Spleen (tissue), 11 donors: ENCODE measurements around the gene BSN. TPM values are rescaled to one million over a fixed set of nuclear protein-coding genes. Genes with fewer than 3 reads are reported as not detected.

ENCODE experiments used
- DNase-seq: peaks from one replicate; pipeline ENCODE4 v3.0.0-alpha.2; 2020
- H3K27ac ChIP-seq, 8 donors: fragments of 200-600 bp; sonication (generic) in 7 of 8; 1 replicate in 4 of 8; 2 replicates in 4 of 8; pipeline versions ENCODE4 v1.5.0 to v1.8.0; 2016 to 2021; ENCODE audit warnings: inconsistent platforms in 4 of 8, mild to moderate bottlenecking in 4 of 8, moderate library complexity in 1 of 8
- H3K27me3 ChIP-seq, 7 donors: fragments of 200-600 bp; sonication (generic) in 6 of 7; replicated peaks in 1 of 7; 1 replicate in 4 of 7; 2 replicates in 3 of 7; pipeline versions ENCODE4 v1.5.0 to v1.8.0; 2016 to 2021; ENCODE audit warnings: inconsistent platforms in 3 of 7, mild to moderate bottlenecking in 1 of 7
- H3K36me3 ChIP-seq, 6 donors: fragments of 200-600 bp; sonication (generic) in 5 of 6; 1 replicate in 4 of 6; 2 replicates in 2 of 6; pipeline versions ENCODE4 v1.5.0 to v1.8.0; 2016 to 2021; ENCODE audit warnings: inconsistent platforms in 2 of 6
- H3K4me1 ChIP-seq, 6 donors: fragments of 200-600 bp; sonication (generic) in 5 of 6; 1 replicate in 3 of 6; 2 replicates in 3 of 6; pipeline versions ENCODE4 v1.5.0 to v1.8.0; 2016 to 2021; ENCODE audit warnings: inconsistent platforms in 3 of 6
- H3K4me3 ChIP-seq, 8 donors: fragments of 200-600 bp; sonication (generic) in 7 of 8; 1 replicate in 4 of 8; 2 replicates in 4 of 8; pipeline versions ENCODE4 v1.5.0 to v1.8.0; 2016 to 2021; ENCODE audit warnings: inconsistent platforms in 4 of 8, mild to moderate bottlenecking in 4 of 8, moderate library complexity in 2 of 8
- H3K9me3 ChIP-seq, 8 donors: fragments of 200-600 bp; sonication (generic) in 7 of 8; 1 replicate in 4 of 8; 2 replicates in 4 of 8; pipeline versions ENCODE4 v1.5.0 to v1.8.0; 2016 to 2021; ENCODE audit warnings: inconsistent platforms in 4 of 8
- POLR2A ChIP-seq, 3 donors: fragments of 450-650 bp; IDR thresholded peaks; one replicate each; pipeline ENCODE4 v1.5.1; 2017; ENCODE audit warnings: antibody characterized with exemption in 3 of 3, mild to moderate bottlenecking in 1 of 3
- POLR2AphosphoS5 ChIP-seq, 3 donors: sonication (generic); formaldehyde crosslinking; IDR thresholded peaks; one replicate each; pipeline ENCODE4 v1.5.1; 2017; ENCODE audit warnings: antibody characterized with exemption in 3 of 3
- WGBS, 5 donors: extraction: QIAGEN DNeasy Blood & Tissue Kit in 3 of 5; methylation state at CpG; one replicate each; pipeline versions ENCODE4 v1.1.5 to v1.1.7; 2013 to 2018; 5-methylcytosine and 5-hydroxymethylcytosine counted together
- intact Hi-C: fragments of 100-400 bp; cut with DNase I; formaldehyde crosslinking; loops from one replicate; pipeline ENCODE4 v1.15.0; 2023; ENCODE audit warnings: low total_unique reads
- polyA plus RNA-seq, 3 donors: library from polyadenylated mRNA; stranded (reverse); fragments of 200-250 nt; gene quantifications; one replicate each; pipeline ENCODE4 v1.2.1, GENCODE V29; 2013
- total RNA-seq, 7 donors: library from RNA; depleted of rRNA in 3 of 7; stranded (reverse); fragments of >200 nt in 3 of 7; fragmentation: NEBNext Ultra II Directional in 4 of 7; extraction: Animal tissue kit (Norgen Biotek cat#: 25700) in 4 of 7; gene quantifications; one replicate each; pipeline versions ENCODE4 v1.1.0 to v1.2.1, GENCODE V29; 2016 to 2021
- TF ChIP-seq, protein P1 (sequence below), 11 experiments: fragments of 200-600 bp in 7 of 11; fragments of 450-650 bp in 4 of 11; sonication (generic) in 4 of 11; IDR thresholded peaks in 8 of 11; conservative IDR thresholded peaks in 3 of 11; 1 replicate in 7 of 11; 2 replicates in 4 of 11; pipeline versions ENCODE4 v1.4.0 to v1.8.0; 2016 to 2021; ENCODE audit warnings: antibody characterized with exemption in 11 of 11, inconsistent platforms in 4 of 11, mild to moderate bottlenecking in 1 of 11
- donor health status: healthy with polysubstance abuse.
- donor health status: DM: no; HTN: no; CAD: no; lungs with moderate emphysema.
- donor health status: DM: no; HTN: no; CAD: no.
- donor health status: Bipolar disorder and iron deficiency.
- donor health status: healthy.
- donor health status: DM: no; HTN: no; CAD: no.
- donor health status: DM: yes; HTN: yes; CAD: no.

Gene BSN
- total and polyA plus RNA-seq, 10 donors, result 0.02 to 1.1 (median 0.36) TPM

DNA sequence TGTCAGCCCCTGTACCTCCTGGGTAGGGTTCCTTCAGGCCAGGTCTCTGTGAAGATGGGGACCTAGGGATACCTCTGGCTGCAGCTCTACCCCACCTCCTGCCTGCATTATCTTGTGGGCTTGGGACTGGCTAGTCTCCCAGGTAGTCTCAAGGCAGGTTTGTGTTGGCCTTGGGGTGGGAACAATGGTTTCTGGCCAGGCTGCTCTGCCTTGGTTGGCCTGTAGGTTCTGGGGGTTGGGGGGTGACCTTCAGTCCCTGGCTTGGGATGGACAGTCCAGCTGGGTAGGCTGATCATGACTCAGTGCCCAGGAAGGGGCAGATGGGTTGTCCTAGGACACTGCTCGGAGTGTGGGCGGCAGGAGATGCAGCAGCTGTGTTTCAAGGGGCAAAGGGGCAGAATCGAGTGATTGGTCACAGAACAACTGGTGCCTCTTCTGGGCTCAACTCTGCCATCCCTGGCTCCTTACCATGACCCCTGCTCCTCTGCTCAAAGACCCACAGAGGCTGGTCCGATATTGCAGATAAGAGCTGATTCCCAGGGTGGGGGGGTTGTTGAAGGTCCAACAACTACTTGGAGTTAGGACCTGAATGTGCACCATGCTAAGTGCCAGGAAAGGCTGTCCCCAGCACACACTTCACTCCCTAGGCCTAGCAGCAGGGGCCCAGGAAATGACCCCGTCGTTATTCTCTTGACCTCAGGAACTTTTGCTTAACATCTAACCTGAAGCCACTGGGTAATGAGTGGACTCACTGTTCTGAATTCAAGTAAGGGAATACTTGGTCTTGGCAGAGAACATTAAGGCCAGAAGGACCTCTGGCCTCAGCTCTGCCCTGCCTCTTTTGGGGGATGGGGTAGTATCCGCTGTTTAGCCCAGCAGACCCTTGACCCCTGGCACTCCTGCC, 18.1 kb upstream of the BSN start:
- no peaks in the 10 kb centered on the region for H3K9me3 ChIP-seq
- intact Hi-C loops, result no loop called here
- peaks cover 0 to 40% (median 25%) of the 10 kb centered on the region in 6 donors for H3K36me3 ChIP-seq
- H3K4me3 ChIP-seq, result no peak overlapping the region
- H3K4me1 ChIP-seq, result peaks cover 3 to 24% (median 11%) of the 10 kb centered on the region in 6 donors
- peak in 1 of 3 donors; percentile 9 for TF ChIP-seq POLR2AphosphoS5 (IDR thresholded peaks at IDR 0.05)
- no peak for TF ChIP-seq POLR2A (IDR thresholded peaks at IDR 0.05)
- TF ChIP-seq, protein P1, sequence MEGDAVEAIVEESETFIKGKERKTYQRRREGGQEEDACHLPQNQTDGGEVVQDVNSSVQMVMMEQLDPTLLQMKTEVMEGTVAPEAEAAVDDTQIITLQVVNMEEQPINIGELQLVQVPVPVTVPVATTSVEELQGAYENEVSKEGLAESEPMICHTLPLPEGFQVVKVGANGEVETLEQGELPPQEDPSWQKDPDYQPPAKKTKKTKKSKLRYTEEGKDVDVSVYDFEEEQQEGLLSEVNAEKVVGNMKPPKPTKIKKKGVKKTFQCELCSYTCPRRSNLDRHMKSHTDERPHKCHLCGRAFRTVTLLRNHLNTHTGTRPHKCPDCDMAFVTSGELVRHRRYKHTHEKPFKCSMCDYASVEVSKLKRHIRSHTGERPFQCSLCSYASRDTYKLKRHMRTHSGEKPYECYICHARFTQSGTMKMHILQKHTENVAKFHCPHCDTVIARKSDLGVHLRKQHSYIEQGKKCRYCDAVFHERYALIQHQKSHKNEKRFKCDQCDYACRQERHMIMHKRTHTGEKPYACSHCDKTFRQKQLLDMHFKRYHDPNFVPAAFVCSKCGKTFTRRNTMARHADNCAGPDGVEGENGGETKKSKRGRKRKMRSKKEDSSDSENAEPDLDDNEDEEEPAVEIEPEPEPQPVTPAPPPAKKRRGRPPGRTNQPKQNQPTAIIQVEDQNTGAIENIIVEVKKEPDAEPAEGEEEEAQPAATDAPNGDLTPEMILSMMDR (IDR thresholded peaks at IDR 0.05 in 8 of 11, conservative IDR thresholded peaks at IDR 0.05 in 3 of 11), result no peak
- H3K27ac ChIP-seq, result peak overlapping the region in 5 of 8 donors; percentile 13 to 63 (median 51)
- no peak for DNase-seq
- 61 to 78% (median 69%) methylated on average over 6 to 7 of the region's 7 CpGs for WGBS, 5 donors
- no peaks in the 10 kb centered on the region for H3K27me3 ChIP-seq

- intact Hi-C loops, result no loop called here
- H3K9me3 ChIP-seq, result no peaks in the 10 kb centered on the region
- peaks cover 3 to 24% (median 11%) of the 10 kb centered on the region in 6 donors for H3K4me1 ChIP-seq
- no peak for DNase-seq
- H3K36me3 ChIP-seq, result peaks cover 0 to 32% (median 17%) of the 10 kb centered on the region in 6 donors
- H3K27ac ChIP-seq, result peak overlapping the region in 5 of 8 donors; percentile 13 to 63 (median 42)
- no peak overlapping the region for H3K4me3 ChIP-seq
- no peak for TF ChIP-seq POLR2AphosphoS5 (IDR thresholded peaks at IDR 0.05)
- TF ChIP-seq, protein P1 (IDR thresholded peaks at IDR 0.05 in 8 of 11, conservative IDR thresholded peaks at IDR 0.05 in 3 of 11), result no peak
- TF ChIP-seq POLR2A (IDR thresholded peaks at IDR 0.05), result no peak
- 81 to 92% (median 90%) methylated on average over 16 of the region's 16 CpGs for WGBS, 5 donors
- H3K27me3 ChIP-seq, result no peaks in the 10 kb centered on the region
Observed at GRCh38 chr3:49536875-49537533, 17.3 kb upstream of the BSN start.

DNA sequence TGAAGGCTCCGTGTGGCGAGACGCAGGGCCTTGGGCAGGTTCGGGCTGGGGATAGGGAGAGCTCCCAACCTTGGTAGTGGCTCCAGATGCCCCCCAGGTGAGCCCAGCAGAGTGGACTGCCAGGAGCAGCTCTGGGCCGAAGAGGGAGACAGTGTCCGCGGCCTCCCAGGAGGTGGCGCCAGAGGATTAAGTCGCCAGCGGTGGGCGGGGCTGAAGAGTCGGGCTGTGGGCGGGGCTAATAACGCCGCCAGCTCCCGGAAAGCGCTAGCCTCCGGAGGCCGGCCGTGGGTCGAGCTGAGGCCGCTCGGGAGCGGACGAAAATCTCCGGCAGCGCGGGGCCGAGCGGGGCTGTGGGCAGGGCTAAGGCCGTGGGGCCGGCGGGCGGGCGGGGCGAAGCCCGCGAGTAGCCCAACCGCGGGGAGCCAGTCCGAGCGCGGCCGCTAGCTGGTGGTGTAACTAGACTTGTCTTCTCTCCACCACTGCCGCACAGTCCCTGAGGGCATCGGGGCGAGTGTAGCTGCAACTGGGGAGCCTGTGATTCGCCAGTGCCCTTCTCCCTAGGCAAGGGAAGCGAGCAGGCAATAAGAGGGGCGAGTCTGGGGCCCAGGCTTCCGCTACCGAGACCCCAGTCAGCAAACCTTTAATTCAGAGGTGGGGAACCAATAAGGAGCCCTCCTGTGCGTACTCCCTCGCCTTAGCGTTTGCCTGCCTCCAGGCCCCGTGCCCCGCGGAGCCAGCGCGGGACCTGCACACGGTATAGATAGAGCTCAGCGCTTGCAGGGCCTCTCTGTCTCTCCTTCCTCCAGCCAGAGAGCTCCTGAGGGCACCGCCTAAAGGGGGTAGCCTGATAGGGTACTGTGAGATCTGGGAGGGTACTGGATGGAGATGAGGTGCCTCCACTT, 14.4 kb upstream of the BSN start:
- TF ChIP-seq POLR2A (IDR thresholded peaks at IDR 0.05) (peak in 1 of 3 donors; percentile 13), POLR2AphosphoS5 (IDR thresholded peaks at IDR 0.05) (peak; percentile 59 to 82 (median 80))
- TF ChIP-seq, protein P1 (IDR thresholded peaks at IDR 0.05 in 8 of 11, conservative IDR thresholded peaks at IDR 0.05 in 3 of 11), result peak; percentile 88 to 97 (median 93)

More for the DNA sequence above, 14.4 kb upstream of the BSN start:
- Histone ChIP-seq H3K9me3 (no peaks in the 10 kb centered on the region), H3K27me3 (peaks cover 0 to 3% (median 0%) of the 10 kb centered on the region in 7 donors), H3K4me3 (peak overlapping the region; percentile 40 to 73 (median 48)), H3K36me3 (peaks cover 0 to 4% (median 0%) of the 10 kb centered on the region in 6 donors), H3K4me1 (peaks cover 3 to 21% (median 11%) of the 10 kb centered on the region in 6 donors), H3K27ac (peak overlapping the region; percentile 74 to 89 (median 84))
- 1% methylated on average over 22 to 63 of the region's 63 CpGs for WGBS, 5 donors
- peak; percentile 98 for DNase-seq
- intact Hi-C loops, result loop anchor here (2.0 kb wide), 1 partner anchor 131 kb away; no protein-coding TSS in a partner anchor
